Measurements from ENCODE around the gene RAB4A.

The RAB4A gene, protein sequence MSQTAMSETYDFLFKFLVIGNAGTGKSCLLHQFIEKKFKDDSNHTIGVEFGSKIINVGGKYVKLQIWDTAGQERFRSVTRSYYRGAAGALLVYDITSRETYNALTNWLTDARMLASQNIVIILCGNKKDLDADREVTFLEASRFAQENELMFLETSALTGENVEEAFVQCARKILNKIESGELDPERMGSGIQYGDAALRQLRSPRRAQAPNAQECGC

GRCh38 chr1:229270547-229271447, at the start of gene RAB4A:
RAB4A (plus strand) TSS chr1:229271111; CDS start chr1:229271340, 229 bp downstream.
- FAIRE-seq, result no peak

- FAIRE-seq, result no peak
These were observed 48.8 kb upstream of the RAB4A start for GRCh38 chr1:229222081-229222480.

- no peak for FAIRE-seq
These were observed 47.4 kb upstream of the RAB4A start for GRCh38 chr1:229223498-229223897.

- no peak for FAIRE-seq
These were observed 46.6 kb upstream of the RAB4A start for GRCh38 chr1:229224308-229224707.

DNA sequence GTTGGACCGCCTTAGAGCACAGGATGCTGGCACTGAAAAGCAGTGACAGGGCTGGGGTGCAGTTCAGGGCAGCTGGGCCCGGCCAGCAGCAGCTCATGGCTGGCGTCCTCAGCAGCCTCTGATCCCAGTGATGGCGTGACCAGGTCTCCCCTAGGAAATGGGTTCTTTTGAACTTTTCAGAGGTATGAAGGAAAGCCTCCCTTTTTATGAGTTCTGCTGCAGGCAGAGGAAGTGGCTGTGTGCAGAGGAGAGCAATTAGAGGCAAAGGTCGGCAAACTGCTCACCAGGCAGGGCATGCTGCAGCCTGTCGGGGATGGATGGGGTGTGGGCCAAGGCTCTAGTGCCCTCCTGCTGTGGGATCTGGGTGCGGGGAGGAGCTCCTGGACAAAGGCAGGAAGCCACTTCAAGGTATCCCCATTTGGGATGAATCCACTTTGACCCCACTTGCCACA, 45.6 kb upstream of the RAB4A start:
- no peak for FAIRE-seq

- no peak for FAIRE-seq
These were observed 44.1 kb upstream of the RAB4A start for GRCh38 chr1:229226796-229227195.

GRCh38 chr1:229227298-229227919, 43.5 kb upstream of the RAB4A start:
- no peak for FAIRE-seq

- no peak for FAIRE-seq
These were observed 42.4 kb upstream of the RAB4A start for GRCh38 chr1:229228522-229228921.

DNA sequence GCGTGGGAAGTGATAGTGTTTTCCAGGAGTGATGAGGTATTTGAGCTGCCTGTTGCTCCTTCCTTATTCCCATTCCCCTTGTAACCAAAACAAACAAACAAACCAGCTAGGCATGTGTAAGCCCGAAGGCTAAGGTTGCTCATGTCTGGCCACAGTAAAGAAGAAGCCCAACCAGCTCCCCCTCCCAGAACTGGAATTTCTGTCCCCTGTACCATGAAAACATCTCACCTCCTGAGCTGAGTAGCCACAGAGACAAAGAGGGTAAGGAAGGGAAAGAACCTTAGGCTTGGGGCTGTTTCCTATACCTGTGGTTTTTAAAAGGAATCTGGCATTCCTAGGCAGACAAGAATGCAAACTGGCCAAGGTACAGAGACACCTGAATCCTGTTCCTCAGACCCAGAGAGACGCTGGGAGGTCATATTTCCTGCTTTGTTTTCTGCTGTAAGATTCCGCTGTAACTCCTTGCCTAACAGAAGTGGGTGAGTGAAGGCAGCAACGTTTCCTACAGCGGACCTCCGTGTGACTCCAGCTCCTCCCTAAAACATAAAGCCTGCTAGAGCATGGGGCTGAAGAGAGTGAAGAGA, 41.7 kb upstream of the RAB4A start:
- no peak for FAIRE-seq

DNA sequence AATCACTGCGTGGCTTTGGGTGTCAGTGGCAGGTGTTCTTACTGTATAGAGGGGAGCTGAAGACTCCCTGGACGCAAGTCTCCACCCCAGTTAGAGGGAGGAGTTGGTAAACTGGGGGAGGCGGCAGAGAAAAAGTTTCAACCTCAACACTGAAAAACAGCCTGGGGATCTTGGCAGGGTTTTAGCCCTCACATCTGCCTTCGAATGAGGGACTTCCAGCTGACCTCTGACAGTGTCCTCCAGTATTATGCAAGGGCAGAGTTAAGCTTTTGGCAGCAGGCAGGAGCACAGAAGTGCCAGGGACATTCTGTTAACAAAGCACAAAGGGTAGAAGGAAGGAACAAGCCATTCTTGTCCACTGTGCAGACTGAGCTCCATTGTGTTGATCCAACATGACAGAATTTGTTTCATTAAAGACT, 41.2 kb upstream of the RAB4A start:
- no peak for FAIRE-seq

- FAIRE-seq, result no peak
These were observed 40.6 kb upstream of the RAB4A start for GRCh38 chr1:229230140-229230892.

DNA sequence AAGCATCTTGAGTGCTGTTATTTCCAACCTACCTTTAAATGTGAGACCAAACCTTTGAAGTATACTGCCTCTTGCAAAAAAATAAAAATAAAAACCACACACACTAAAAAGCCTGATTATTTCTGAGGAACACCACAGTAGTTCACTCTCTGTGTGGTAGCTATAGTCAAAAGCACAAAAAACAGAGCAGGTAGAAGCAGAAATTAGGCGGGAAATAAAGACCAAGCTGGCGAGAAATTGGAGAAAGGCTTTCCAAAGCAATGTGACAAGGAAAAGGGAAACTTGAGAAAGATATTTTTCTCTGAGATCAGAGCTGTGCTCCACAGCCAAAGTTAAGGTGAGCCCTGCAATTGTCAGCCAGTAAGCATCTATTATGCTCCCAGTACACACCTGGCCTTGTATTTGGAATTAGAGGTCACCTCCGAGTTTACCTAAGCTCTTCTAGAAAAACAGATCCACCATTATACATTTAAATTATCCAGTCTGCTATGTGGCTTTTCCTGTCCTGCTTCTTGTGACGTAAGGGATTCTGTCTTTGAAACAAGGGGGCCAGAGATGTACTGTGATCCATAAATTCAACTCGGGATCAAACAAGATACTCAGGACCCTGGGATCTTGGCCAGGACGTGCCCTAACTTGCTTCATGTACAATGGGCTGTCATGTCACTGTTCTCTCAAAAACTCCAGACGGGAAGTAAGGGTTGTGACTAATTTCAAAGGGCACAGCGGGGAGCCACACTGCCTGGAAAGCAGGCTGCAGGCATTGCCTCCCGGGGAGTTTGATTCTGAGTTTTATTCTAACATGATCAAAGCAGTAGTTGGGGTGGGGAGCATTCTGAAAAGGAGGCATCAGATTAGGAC, 39.8 kb upstream of the RAB4A start:
- FAIRE-seq, result no peak

DNA sequence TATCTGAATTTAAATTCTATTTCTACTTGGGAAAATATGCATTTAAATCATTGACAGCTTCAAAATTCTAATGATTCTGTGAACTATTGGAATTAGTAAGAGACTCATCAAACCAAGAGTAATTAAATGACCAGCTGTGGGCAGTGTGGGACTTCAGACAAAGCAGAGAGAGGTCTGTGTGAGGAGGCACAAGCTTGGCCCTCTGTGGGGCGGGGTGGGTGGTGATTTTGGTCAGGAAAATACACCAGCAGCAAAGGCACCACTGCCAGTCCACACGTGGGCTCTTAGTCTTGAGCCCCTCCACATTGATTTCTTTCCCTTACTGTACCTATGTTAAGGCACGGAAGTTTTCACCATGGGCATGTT, 39.2 kb upstream of the RAB4A start:
- no peak for FAIRE-seq

- FAIRE-seq, result no peak
These were observed 35.9 kb upstream of the RAB4A start for GRCh38 chr1:229234870-229235472.

DNA sequence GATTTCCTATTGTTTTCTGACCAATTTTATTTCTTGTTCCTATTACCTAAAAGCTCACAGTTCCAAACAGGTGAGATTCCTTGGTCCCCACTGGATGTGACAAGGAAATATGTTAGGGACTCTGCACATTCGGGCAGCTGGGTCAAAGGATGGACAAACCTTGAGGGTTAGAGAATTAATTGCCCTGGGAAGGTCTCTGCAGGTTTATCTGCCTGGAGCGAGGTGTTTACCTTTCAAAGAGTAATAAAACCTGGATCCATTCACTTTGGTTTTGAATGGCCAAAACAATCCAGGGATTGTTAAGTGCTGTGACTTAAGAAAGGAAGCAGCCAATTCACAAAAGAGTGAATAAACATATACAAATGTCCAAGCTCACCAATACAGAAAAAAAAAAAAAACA, 33.6 kb upstream of the RAB4A start:
- no peak for FAIRE-seq

GRCh38 chr1:229238231-229238630, 32.7 kb upstream of the RAB4A start:
- no peak for FAIRE-seq

DNA sequence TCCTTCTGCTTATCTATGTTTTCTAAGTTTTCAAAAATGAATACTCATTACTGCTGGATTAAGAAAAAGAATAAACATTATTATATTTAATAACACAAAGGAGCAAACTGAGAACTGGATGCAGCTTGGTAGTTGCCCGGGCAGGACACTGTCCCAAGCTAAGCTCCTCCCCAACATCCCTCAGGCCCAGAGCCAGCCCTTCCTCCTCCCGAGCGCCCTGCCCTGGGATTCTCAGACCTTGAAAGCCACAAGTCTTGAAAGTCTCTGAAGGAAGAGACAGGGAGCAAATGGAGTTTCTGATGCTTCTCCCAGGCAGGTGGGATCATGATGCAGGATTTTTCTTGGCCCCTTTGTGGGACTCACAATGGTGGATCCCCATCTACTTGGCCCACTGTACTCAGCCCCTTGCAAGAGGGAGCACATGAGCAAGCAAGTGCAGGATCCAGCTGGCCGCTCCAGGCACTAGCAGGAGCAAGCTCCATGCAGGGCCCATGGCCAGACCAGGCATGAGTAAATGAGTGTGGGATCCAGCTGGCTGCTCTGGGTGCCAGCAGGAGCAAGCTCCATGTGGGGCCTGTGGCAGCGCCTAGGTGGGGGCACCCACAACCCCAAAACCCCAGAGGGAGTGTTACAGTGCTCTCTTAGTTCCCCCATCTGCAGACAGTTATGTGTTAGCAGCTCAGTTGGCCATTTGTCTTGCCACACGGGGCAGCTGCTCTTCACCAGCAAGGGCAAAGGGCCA, 32.1 kb upstream of the RAB4A start:
- FAIRE-seq, result no peak

- FAIRE-seq, result no peak
These were observed 30.4 kb upstream of the RAB4A start for GRCh38 chr1:229240532-229240931.

- FAIRE-seq, result no peak
These were observed 29.5 kb upstream of the RAB4A start for GRCh38 chr1:229241390-229241789.

GRCh38 chr1:229243638-229244037, 27.3 kb upstream of the RAB4A start:
- FAIRE-seq, result no peak

DNA sequence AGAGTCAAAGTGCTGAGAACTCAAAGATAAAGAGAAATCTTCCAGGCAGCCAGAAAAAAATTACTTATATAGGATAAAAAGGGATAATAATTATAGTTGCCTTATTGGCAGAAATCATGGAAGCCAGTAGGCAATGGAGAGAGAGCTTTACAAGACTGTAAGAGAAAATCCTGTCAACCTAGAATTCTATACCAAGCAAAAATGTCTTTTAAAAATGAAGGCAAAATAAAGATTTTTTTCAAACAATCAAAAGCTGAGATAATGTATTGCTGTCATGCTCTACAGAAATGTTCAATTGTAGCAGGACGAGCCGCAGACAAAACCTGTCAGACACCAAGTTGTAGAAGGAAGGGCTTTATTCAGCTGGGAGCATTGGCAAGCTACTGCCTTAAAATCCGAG, 26.8 kb upstream of the RAB4A start:
- no peak for FAIRE-seq

All from islet of Langerhans (tissue), 1 donor.